Measurements from ENCODE around the gene MAML3.

Gene MAML3

DNA sequence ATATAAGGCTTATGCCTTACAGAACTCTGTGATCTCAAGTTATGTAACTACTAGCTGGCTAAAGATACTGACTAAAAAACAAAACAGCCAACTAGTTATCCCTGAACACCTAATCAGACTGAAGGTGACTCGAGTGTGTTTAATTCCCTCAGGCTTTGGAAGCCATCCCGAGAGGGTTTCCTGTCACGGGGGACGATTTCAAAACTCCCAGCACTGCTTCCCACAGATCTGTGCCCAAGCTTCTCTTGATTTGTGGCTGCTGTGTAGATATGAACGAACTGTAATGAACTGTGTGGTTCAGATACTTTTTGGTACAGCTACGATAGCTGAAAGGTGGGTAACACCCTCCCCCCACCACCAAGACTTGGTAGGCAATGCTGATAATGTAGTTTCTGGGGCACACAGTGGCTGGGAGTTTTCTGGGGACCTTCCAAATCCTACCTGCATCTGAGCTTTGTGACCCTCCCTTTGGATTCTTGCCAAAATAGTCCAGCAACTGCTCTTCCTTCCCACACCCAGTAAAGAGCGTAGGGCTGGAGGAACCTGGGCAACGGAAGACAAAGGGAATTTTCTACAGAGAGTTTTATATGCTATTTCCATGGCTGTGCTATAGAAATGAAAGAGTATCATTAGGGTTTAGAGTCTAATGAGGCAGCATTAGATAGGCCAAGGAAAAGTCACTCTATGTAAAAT is 339.5 kb downstream of the MAML3 start:
- no peaks in the 10 kb centered on the region for H3K27me3 ChIP-seq (ENCODE audit: insufficient read depth, poor library complexity, severe bottlenecking)
- ATAC-seq (ENCODE audit: low read depth) (0 out of 3 replicates have a peak, but pooled peaks have one; percentile 33), DNase-seq (ENCODE audit: low spot score) (no peak)
- TF ChIP-seq, protein P1, sequence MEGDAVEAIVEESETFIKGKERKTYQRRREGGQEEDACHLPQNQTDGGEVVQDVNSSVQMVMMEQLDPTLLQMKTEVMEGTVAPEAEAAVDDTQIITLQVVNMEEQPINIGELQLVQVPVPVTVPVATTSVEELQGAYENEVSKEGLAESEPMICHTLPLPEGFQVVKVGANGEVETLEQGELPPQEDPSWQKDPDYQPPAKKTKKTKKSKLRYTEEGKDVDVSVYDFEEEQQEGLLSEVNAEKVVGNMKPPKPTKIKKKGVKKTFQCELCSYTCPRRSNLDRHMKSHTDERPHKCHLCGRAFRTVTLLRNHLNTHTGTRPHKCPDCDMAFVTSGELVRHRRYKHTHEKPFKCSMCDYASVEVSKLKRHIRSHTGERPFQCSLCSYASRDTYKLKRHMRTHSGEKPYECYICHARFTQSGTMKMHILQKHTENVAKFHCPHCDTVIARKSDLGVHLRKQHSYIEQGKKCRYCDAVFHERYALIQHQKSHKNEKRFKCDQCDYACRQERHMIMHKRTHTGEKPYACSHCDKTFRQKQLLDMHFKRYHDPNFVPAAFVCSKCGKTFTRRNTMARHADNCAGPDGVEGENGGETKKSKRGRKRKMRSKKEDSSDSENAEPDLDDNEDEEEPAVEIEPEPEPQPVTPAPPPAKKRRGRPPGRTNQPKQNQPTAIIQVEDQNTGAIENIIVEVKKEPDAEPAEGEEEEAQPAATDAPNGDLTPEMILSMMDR (IDR thresholded peaks at IDR 0.05; ENCODE audit: poor library complexity, severe bottlenecking): no peak
- no peaks in the 10 kb centered on the region for H3K9me3 ChIP-seq (ENCODE audit: severe bottlenecking)
- H3K4me3 ChIP-seq (ENCODE audit: severe bottlenecking): no peak overlapping the region
- no peaks in the 10 kb centered on the region for H3K4me1 ChIP-seq (ENCODE audit: insufficient read depth, poor library complexity, severe bottlenecking)
- no peaks in the 10 kb centered on the region for H3K36me3 ChIP-seq (ENCODE audit: low read depth)
- H3K27ac ChIP-seq (ENCODE audit: poor library complexity, severe bottlenecking): no peak overlapping the region

DNA sequence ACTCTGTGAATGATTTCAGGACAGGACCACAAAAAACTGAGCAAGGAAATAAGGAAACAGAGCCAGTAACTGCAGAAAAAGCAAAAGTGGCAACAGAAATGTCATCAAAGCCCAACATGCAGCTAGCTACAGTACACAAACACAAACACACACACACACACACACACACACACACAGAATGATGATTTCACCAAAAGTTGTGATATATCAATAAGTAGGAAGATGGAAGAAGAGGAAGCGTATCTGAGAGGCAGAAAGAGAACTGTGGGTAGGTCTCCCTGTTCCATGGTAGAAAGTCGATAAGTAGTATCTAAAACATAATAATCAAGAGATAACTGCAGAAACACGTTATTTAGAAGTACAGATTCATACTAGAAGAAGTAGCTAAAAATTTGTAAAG is 340.1 kb downstream of the MAML3 start:
- no peak for ATAC-seq (ENCODE audit: low read depth)
- Histone ChIP-seq H3K4me3 (ENCODE audit: severe bottlenecking) (no peak overlapping the region), H3K27me3 (ENCODE audit: insufficient read depth, poor library complexity, severe bottlenecking) (no peaks in the 10 kb centered on the region), H3K9me3 (ENCODE audit: severe bottlenecking) (no peaks in the 10 kb centered on the region), H3K4me1 (ENCODE audit: insufficient read depth, poor library complexity, severe bottlenecking) (no peaks in the 10 kb centered on the region), H3K36me3 (ENCODE audit: low read depth) (no peaks in the 10 kb centered on the region), H3K27ac (ENCODE audit: poor library complexity, severe bottlenecking) (no peak overlapping the region)
- DNase-seq (ENCODE audit: low spot score): no peak
- TF ChIP-seq, protein P1 (IDR thresholded peaks at IDR 0.05; ENCODE audit: poor library complexity, severe bottlenecking): no peak

DNA sequence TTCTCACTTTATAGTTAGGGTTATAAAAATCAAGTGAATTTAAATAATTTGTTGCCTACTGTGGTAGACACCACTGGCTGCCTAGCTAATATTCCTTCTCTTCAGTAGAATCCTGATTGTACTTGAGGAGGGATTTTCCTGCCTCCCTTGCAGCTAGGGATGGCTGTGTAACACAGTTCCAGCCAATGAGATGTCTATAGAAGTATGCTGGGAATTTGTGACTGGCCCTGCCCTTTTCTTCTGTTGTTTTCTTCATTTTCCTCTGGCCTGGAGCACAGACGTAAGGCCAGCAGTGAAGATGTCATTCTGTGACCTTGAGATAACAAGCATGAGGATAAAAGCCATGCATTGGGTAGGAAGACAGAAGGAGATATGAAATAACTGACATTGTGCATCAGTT is 343.3 kb downstream of the MAML3 start:
- Histone ChIP-seq H3K27ac (ENCODE audit: poor library complexity, severe bottlenecking) (no peak overlapping the region), H3K9me3 (ENCODE audit: severe bottlenecking) (no peaks in the 10 kb centered on the region), H3K36me3 (ENCODE audit: low read depth) (no peaks in the 10 kb centered on the region), H3K4me1 (ENCODE audit: insufficient read depth, poor library complexity, severe bottlenecking) (no peaks in the 10 kb centered on the region), H3K4me3 (ENCODE audit: severe bottlenecking) (no peak overlapping the region), H3K27me3 (ENCODE audit: insufficient read depth, poor library complexity, severe bottlenecking) (no peaks in the 10 kb centered on the region)
- TF ChIP-seq, protein P1 (IDR thresholded peaks at IDR 0.05; ENCODE audit: poor library complexity, severe bottlenecking): no peak
- DNase-seq (ENCODE audit: low spot score) (no peak), ATAC-seq (ENCODE audit: low read depth) (no peak)

DNA sequence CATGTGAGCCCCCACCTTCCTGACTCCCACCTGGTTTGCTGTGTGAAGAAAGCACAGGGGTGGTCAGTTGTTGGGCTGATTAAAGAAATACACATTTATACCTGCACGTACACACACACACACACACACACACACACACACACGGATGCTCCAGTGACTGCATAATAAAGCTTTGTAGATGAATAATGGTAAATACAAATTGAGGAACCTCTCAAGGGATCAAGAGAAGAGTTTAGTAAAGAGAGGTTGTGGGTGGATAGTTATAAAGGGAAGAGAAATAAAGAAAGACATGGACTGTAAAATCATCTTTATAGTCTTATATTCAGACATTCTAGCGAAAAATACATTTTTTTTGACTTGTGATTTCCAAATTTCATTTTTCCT is 344.2 kb downstream of the MAML3 start:
- H3K4me1 ChIP-seq (ENCODE audit: insufficient read depth, poor library complexity, severe bottlenecking): no peaks in the 10 kb centered on the region
- H3K9me3 ChIP-seq (ENCODE audit: severe bottlenecking): no peaks in the 10 kb centered on the region
- no peak for ATAC-seq (ENCODE audit: low read depth)
- no peak for DNase-seq (ENCODE audit: low spot score)
- H3K4me3 ChIP-seq (ENCODE audit: severe bottlenecking): no peak overlapping the region
- H3K27me3 ChIP-seq (ENCODE audit: insufficient read depth, poor library complexity, severe bottlenecking): no peaks in the 10 kb centered on the region
- no peak overlapping the region for H3K27ac ChIP-seq (ENCODE audit: poor library complexity, severe bottlenecking)
- TF ChIP-seq, protein P1 (IDR thresholded peaks at IDR 0.05; ENCODE audit: poor library complexity, severe bottlenecking): no peak
- H3K36me3 ChIP-seq (ENCODE audit: low read depth): no peaks in the 10 kb centered on the region

Measured in RWPE2 (cell line).